Mammary epithelial cell (primary cell): ENCODE measurements around the gene TMEM45B.
"Not testable (repeated sequence)": the region's sequence is repeated elsewhere in the genome, so short reads cannot be mapped to it uniquely, and the experiment has no call there.

Experiments used
- EZH2 ChIP-seq: IDR thresholded peaks from 2 replicates; pipeline ENCODE4 v1.6.1; 2012; ENCODE audit warnings: low read length, inconsistent platforms, borderline replicate concordance
- TF ChIP-seq, protein P1 (sequence below), 2 donors: IDR thresholded peaks in 1 of 2; conservative IDR thresholded peaks in 1 of 2; 2 replicates each; pipeline ENCODE4 v1.5.1; 2011 to 2012; ENCODE audit warnings: inconsistent platforms in 2 of 2, low read length in 2 of 2, mild to moderate bottlenecking in 2 of 2, control low read depth in 1 of 2, low read depth in 1 of 2; ENCODE audit not compliant: insufficient read depth in 1 of 2; ENCODE audit errors: extremely low read depth in 1 of 2

DNA sequence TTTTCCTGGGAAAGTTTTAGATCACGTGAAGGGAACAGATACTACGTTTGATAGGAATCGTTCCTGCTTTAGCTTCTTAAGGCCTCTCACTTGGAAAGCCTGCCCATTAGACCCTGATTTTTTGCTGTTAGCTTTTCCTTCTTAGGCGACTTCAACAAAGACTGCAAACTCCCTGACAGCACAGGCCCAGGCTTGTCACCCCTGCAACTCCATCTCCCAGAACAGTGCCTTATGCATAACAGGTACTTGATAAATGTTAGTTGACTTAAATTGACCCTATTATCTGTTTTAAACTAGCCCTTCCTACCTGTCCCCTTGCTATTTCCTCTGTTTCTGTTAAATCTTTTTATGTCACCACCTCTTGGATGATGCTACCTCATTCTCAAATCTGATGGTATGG is 7.6 kb downstream of the TMEM45B start:
- TF ChIP-seq, protein P1, sequence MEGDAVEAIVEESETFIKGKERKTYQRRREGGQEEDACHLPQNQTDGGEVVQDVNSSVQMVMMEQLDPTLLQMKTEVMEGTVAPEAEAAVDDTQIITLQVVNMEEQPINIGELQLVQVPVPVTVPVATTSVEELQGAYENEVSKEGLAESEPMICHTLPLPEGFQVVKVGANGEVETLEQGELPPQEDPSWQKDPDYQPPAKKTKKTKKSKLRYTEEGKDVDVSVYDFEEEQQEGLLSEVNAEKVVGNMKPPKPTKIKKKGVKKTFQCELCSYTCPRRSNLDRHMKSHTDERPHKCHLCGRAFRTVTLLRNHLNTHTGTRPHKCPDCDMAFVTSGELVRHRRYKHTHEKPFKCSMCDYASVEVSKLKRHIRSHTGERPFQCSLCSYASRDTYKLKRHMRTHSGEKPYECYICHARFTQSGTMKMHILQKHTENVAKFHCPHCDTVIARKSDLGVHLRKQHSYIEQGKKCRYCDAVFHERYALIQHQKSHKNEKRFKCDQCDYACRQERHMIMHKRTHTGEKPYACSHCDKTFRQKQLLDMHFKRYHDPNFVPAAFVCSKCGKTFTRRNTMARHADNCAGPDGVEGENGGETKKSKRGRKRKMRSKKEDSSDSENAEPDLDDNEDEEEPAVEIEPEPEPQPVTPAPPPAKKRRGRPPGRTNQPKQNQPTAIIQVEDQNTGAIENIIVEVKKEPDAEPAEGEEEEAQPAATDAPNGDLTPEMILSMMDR (conservative IDR thresholded peaks at IDR 0.05 in 1 of 2, IDR thresholded peaks at IDR 0.05 in 1 of 2; ENCODE audit: extremely low read depth in 1 of 2, insufficient read depth in 1 of 2, low read depth in 1 of 2, low read length in 2 of 2), result not testable (repeated sequence)
- not testable (repeated sequence) for TF ChIP-seq EZH2
